Fibroblast of skin of right quadriceps (primary cell): ENCODE measurements around the gene XPA.
"Not testable (repeated sequence)": the region's sequence is repeated elsewhere in the genome, so short reads cannot be mapped to it uniquely, and the experiment has no call there.

Experiments
- DNase-seq: peaks from one replicate; pipeline ENCODE4 v3.0.0-alpha.2; 2013

The XPA gene

DNA sequence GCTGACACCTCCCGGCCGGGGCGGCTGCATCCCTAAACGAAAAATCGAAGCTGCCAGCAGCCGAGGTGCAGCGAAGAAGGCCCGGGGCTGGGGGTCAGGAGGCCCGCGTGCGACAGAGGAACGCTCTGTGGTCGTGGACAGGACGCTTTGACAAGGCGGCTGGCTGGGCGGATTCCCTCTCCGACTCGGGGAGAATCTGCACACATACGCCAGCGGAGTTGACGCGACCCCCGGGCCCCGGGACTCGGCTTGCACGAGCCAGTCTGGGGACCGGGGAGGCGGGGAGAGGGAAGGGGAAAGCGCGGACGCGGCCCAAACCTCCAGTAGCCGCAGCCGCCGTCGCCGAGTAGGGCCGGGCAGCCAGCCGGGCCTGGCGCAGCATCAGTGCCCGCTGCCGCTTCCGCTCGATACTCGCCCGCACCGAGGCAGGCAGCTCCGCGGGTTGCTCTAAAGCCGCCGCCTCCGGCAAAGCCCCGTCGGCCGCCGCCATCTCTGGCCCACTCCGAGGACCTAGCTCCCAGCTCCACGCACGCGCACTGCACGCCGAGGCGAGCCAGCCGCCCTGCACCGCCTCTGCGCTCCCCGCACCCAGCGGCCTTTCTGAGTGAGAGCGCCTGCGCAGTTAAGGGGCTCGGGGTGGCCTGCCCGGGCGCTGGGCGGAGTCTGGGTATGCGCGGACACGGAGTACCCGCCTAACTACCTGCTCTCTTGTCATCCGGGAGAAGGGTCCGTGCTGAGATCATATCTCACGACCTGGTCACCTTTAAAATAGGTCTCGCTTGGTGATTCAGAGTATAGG, at the start of gene XPA:
TSS of gene XPA (minus strand) at position 538 of the 799 bp plus-strand sequence. CDS start at position 490, 48 bp downstream.
- peak; percentile 93 for DNase-seq

GRCh38 chr9:97744710-97745708, 47.9 kb upstream of the XPA start:
- no peak for DNase-seq

DNA sequence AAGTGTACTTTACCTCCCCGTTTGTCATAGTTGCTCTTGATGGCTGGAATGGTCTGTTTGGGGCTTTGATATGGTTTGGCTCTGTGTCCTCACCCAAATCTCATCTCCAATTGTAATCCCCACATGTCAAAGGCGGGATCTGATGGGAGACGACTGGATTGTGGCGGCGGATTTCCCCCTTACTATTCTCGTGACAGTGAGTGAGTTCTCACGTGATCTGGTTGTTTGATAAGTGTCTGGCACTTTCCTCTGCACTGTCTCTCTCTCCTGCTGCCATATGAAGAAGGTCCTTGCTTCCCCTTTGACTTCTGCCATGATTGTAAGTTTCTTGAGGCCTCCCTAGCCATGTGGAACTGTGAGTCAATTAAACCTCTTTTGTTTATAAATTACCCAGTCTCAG, 46.9 kb upstream of the XPA start:
- not testable (repeated sequence) for DNase-seq

GRCh38 chr9:97742545-97742944, 45.4 kb upstream of the XPA start:
- DNase-seq: no peak

- DNase-seq: no peak
These were observed 44.8 kb upstream of the XPA start for GRCh38 chr9:97741947-97742346.

GRCh38 chr9:97740848-97741821, 44.0 kb upstream of the XPA start:
- peak; percentile 58 for DNase-seq

- peak; percentile 15 for DNase-seq
These were observed 40.3 kb upstream of the XPA start for GRCh38 chr9:97737429-97737828.

DNA sequence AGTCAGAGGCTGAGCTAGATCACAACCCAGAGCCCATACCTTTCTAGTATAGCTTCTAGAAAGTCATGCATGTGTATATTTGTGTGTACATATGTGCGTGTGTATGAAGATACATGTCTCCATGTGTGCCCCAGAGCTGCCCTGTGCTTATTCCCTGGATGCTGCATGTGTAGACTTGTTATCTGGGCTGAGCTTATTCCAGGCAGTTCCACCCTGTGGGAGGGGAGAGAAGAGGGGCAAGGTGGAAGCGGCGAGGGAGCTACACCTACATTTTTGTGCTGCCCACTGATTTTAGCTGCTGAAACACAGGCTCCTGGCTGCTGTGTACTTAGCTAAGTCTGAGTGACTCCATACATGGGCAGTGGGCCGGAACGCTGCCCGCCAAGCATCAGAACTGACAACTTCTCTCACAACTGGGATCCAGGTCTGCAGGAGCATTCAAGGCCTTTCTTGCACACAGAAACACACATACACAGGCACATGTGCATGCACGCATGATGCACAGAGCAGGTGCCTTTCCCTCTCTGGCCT, 38.0 kb upstream of the XPA start:
- DNase-seq: no peak

DNA sequence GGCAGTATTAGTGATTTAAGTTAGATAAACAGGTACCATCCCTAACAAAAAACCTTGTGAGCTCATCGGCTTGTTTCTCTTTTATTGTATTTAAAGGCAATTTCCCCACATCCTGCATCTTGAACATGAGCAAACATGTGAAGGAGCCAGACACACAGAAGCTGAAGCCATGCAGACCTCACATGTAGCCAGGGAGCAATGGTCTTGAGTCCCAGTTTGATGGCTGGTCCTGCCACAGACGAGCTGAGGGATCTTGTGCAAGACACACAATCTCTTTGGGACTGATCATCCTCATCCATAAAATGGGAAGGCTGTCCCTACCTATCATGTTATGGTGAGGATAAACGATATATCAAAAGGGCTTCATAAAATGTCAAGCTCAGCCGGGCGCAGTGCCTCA, 29.6 kb upstream of the XPA start:
- DNase-seq: no peak

DNA sequence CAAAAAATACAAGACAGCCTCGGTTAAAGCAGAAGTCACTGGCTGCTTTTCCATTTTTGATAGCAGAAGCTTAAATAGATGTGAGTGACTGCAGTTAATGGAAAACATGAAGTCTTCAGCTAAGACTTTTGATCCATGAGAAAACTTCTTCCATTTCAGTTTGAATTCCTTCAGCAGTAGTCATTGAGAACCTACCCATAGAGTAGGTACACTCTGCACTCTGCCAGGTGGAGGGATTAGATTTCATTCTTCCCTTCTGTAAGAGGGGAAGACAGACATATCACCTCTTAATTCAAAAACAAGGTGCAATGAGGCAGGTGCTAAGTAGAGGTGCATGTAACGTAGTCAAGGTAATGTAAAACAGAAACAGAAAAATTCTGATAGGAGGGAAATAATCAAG, 26.7 kb upstream of the XPA start:
- DNase-seq: no peak

GRCh38 chr9:97722331-97722730, 25.2 kb upstream of the XPA start:
- no peak for DNase-seq

- no peak for DNase-seq
These were observed 24.3 kb upstream of the XPA start for GRCh38 chr9:97721396-97721795.

DNA sequence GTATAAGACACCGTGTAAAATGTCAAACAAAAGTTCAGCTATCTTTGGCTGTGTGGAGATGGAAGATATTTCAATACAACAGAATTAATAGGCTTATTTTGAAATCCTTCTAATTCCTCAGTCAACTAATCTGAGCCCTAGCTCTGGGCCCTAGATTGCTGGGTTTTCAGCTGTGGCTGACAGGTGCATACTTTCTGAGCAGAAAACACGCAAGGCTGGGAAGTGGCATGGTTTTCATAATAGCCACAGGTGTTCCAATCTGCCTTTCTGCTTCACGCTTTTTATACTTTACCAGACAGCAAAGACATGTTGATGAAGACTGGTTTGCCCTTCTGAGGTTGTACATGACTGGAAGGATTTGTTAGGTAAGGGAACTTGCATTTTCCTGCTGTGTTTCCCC, 20.7 kb upstream of the XPA start:
- no peak for DNase-seq

GRCh38 chr9:97714435-97714834, 17.3 kb upstream of the XPA start:
- peak; percentile 75 for DNase-seq

DNA sequence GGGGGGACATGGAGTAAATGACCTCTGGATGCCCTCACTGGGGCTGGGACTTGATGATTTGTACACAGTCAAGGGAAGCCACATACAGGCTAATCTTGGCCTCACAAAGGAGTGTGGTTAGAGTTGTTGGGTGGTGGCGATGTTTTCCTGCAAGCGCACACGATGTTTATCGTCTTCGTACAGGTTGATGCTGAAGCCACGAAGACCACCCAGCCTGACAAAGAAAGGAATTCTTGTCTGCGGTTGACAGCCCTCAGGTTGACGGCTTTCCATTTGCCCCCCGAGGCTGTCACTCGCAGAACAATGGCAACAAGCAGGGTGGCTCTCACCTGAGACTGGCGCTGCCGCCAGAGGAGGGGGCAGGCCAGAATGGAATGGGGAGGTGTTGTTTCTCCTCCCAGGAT, 14.1 kb upstream of the XPA start:
- no peak for DNase-seq

DNA sequence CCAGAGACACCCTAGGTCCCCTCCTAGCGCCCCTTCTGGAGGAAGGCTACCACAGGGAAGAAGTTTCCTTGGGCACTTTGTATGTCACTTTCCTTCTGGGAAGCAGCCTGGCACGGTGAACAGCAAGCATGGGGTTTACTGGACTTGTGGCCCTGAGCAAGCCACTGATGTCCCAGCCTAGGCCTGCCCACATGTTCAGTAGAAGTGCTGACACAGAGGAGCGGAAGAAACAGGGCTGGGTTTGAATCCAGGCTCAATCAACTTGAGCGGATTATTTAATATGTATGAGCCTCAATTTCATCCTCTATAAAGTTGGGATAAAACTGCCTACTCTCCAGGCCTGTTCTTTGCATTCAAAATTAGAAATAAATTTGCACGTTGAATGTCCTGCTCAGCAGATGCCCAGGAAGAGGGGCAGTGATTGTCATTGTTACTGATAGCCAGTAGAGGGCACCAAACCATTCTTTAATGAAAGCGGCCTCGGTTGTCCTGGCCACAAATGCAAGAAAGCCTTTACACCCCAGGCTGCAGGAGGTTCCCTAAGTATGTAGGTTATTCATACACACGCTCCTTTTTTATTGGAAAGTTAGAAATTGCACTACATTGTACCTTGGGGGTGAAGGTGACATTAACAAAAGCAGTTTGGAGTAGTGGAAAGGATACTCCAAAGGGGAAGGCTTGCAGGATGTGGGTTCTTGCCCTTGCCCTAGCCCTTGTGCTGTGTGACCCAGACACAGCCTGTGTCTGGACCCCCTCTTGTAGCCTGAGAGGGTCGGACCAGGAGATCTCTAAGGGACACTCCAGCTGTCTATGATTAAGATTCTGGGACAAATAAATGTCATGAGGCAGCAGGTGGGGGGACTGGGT, 13.4 kb upstream of the XPA start:
- DNase-seq: peak; percentile 59

GRCh38 chr9:97706246-97706645, 9.1 kb upstream of the XPA start:
- no peak for DNase-seq

DNA sequence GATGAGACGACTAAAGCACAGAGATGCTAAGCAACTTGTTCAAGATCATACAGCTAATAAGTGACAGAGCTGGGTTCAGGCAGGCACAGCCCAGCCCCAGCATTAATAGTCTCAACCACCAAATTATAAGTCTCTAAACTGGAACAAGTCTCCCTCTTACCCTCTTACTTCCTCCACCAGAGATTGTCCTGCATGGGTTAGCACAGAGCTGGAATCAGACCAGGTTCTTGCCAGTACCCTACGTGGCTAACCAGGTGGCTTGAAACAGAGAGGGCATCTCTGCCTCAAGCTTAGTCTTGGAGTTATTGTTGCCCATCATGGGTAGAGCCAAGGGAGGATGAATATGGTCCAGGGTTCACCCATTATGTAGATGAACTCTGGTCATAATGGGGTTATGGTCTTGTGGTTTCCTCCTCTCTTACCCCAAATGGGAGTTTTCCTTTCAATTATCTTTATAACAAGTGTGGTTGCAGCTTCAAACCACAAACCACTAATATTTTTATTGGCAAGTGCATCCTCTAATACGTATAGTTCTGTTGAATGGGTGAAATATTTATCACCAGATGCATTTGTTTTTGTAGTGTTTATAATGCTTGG, 8.3 kb upstream of the XPA start:
- no peak for DNase-seq

- DNase-seq: no peak
These were observed 7.7 kb upstream of the XPA start for GRCh38 chr9:97704851-97705250.

- no peak for DNase-seq
These were observed 7.2 kb upstream of the XPA start for GRCh38 chr9:97704345-97704677.
